ENCODE measurements around the gene E2F7.
A peak's percentile ranks its signal among the peaks of the same experiment; 100 is the strongest.

The E2F7 gene

GRCh38 chr12:77062846-77063461 is 2.4 kb downstream of the E2F7 start:
- DNase-seq: no peak

- no peak for DNase-seq
These were observed 3.0 kb downstream of the E2F7 start for GRCh38 chr12:77062396-77062795.

GRCh38 chr12:77060883-77061240 is 4.5 kb downstream of the E2F7 start:
- no peak for DNase-seq

GRCh38 chr12:77060136-77060882 is 5.1 kb downstream of the E2F7 start:
- DNase-seq: no peak

GRCh38 chr12:77058740-77059139 is 6.6 kb downstream of the E2F7 start:
- DNase-seq: no peak

- DNase-seq: no peak
These were observed 10.5 kb downstream of the E2F7 start for GRCh38 chr12:77054851-77055250.

GRCh38 chr12:77053259-77053658 is 12.1 kb downstream of the E2F7 start:
- DNase-seq: no peak

- peak in 1 of 14 donors; percentile 23 for DNase-seq
These were observed 15.5 kb downstream of the E2F7 start for GRCh38 chr12:77049767-77050353.

- DNase-seq: peak in 1 of 14 donors; percentile 74
These were observed 17.8 kb downstream of the E2F7 start for GRCh38 chr12:77047341-77048109.

GRCh38 chr12:77046468-77046867 is 18.9 kb downstream of the E2F7 start:
- no peak for DNase-seq

- peak in 1 of 14 donors; percentile 25 for DNase-seq
These were observed 20.2 kb downstream of the E2F7 start for GRCh38 chr12:77045183-77045582.

GRCh38 chr12:77044721-77045120 is 20.6 kb downstream of the E2F7 start:
- no peak for DNase-seq

GRCh38 chr12:77042833-77043232 is 22.5 kb downstream of the E2F7 start:
- DNase-seq: no peak

GRCh38 chr12:77040231-77040630 is 25.1 kb downstream of the E2F7 start:
- DNase-seq: no peak

- no peak for DNase-seq
These were observed 30.1 kb downstream of the E2F7 start for GRCh38 chr12:77035226-77035625.

GRCh38 chr12:77033658-77034536 is 31.5 kb downstream of the E2F7 start:
- no peak for DNase-seq

- no peak for DNase-seq
These were observed 33.0 kb downstream of the E2F7 start for GRCh38 chr12:77032406-77032805.

- DNase-seq: no peak
These were observed 33.6 kb downstream of the E2F7 start for GRCh38 chr12:77031745-77032144.

- DNase-seq: no peak
These were observed 39.5 kb downstream of the E2F7 start for GRCh38 chr12:77025782-77026314.

- no peak for DNase-seq
These were observed 41.9 kb downstream of the E2F7 start for GRCh38 chr12:77023501-77023900.

- DNase-seq: no peak
These were observed 45.4 kb downstream of the E2F7 start for GRCh38 chr12:77019920-77020319.

- DNase-seq: no peak
These were observed 48.8 kb downstream of the E2F7 start for GRCh38 chr12:77016606-77017005.
